CD14-positive monocyte (primary cell): ENCODE results near the gene GNG8. TPM values are rescaled to one million over a fixed set of nuclear protein-coding genes. Genes with fewer than 3 reads are reported as not detected.

ENCODE experiments used
- DNase-seq, 3 donors: peaks; one replicate each; pipeline ENCODE4 v3.0.0-alpha.2; 2011 to 2022
- H2AFZ ChIP-seq: 2 replicates; pipeline ENCODE4 v1.6.0; 2012; ENCODE audit warnings: mild to moderate bottlenecking, low read depth, low read length, inconsistent platforms; ENCODE audit not compliant: insufficient read depth, poor library complexity, severe bottlenecking
- H3K27ac ChIP-seq, 2 donors: 1 replicate in 1 of 2; 2 replicates in 1 of 2; pipeline ENCODE4 v1.5.1; 2012 to 2013; ENCODE audit warnings: low read length in 2 of 2, control low read depth in 1 of 2, inconsistent platforms in 1 of 2, low read depth in 1 of 2, mild to moderate bottlenecking in 1 of 2
- H3K27me3 ChIP-seq, 2 donors: one replicate each; pipeline versions ENCODE4 v1.6.0 to v1.6.1; 2011 to 2013; ENCODE audit warnings: low read length in 2 of 2; ENCODE audit not compliant: control insufficient read depth in 2 of 2, insufficient read depth in 2 of 2
- H3K36me3 ChIP-seq, 2 donors: replicated peaks in 1 of 2; 1 replicate in 1 of 2; 2 replicates in 1 of 2; pipeline versions ENCODE4 v1.5.1 to v1.6.1; 2012 to 2013; ENCODE audit warnings: low read length in 2 of 2, control low read depth in 1 of 2, inconsistent platforms in 1 of 2, mild to moderate bottlenecking in 1 of 2; ENCODE audit not compliant: insufficient read depth in 2 of 2, control insufficient read depth in 1 of 2
- H3K4me1 ChIP-seq, 2 donors: 1 replicate in 1 of 2; 2 replicates in 1 of 2; pipeline versions ENCODE4 v1.5.1 to v1.6.1; 2012 to 2013; ENCODE audit warnings: low read length in 2 of 2, control low read depth in 1 of 2, inconsistent platforms in 1 of 2, mild to moderate bottlenecking in 1 of 2, moderate library complexity in 1 of 2; ENCODE audit not compliant: insufficient read depth in 2 of 2, control insufficient read depth in 1 of 2
- H3K4me2 ChIP-seq: replicated peaks from 2 replicates; pipeline ENCODE3; 2012; ENCODE audit warnings: low read length, moderate library complexity, mild to moderate bottlenecking; ENCODE audit not compliant: poor library complexity, severe bottlenecking; ENCODE audit errors: extremely low read depth
- H3K4me3 ChIP-seq, 3 experiments: fragments of 200-600 bp in 1 of 3; sonication (generic) in 1 of 3; replicated peaks in 1 of 3; 1 replicate in 2 of 3; 2 replicates in 1 of 3; pipeline ENCODE4 v1.5.1; 2011 to 2013; ENCODE audit warnings: low read length in 3 of 3, mild to moderate bottlenecking in 3 of 3, control low read depth in 2 of 3, low read depth in 2 of 3, inconsistent platforms in 1 of 3, moderate library complexity in 1 of 3
- H3K79me2 ChIP-seq: 2 replicates; pipeline ENCODE4 v1.6.0; 2012; ENCODE audit warnings: mild to moderate bottlenecking, control low read depth, inconsistent platforms, low read length, moderate library complexity; ENCODE audit not compliant: insufficient read depth
- H3K9ac ChIP-seq: 2 replicates; pipeline ENCODE4 v1.6.0; 2017; ENCODE audit warnings: low read length, mild to moderate bottlenecking; ENCODE audit not compliant: insufficient read depth, poor library complexity, severe bottlenecking
- H3K9me3 ChIP-seq, 2 donors: replicated peaks in 1 of 2; 1 replicate in 1 of 2; 2 replicates in 1 of 2; pipeline versions ENCODE4 v1.5.1 to v1.6.1; 2012 to 2013; ENCODE audit warnings: low read length in 2 of 2, control low read depth in 1 of 2; ENCODE audit not compliant: control insufficient read depth in 1 of 2, insufficient read depth in 1 of 2
- H4K20me1 ChIP-seq: 2 replicates; pipeline ENCODE4 v1.6.0; 2012; ENCODE audit warnings: mild to moderate bottlenecking, low read length, control low read depth, moderate library complexity; ENCODE audit not compliant: insufficient read depth
- H3K27ac Mint-ChIP-seq, 7 donors: one replicate each; pipeline ENCODE4 v1.8.0; 2020; ENCODE audit warnings: mild to moderate bottlenecking in 7 of 7, mixed read lengths in 7 of 7, moderate library complexity in 6 of 7, inconsistent platforms in 2 of 7
- H3K27me3 Mint-ChIP-seq, 3 donors: one replicate each; pipeline ENCODE4 v1.8.0; 2021 to 2022; ENCODE audit warnings: low read depth in 3 of 3, mild to moderate bottlenecking in 3 of 3, mixed read lengths in 3 of 3, moderate library complexity in 3 of 3, inconsistent platforms in 1 of 3
- H3K36me3 Mint-ChIP-seq, 2 donors: one replicate each; pipeline ENCODE4 v1.8.0; 2020; ENCODE audit warnings: mixed read lengths in 2 of 2, inconsistent platforms in 1 of 2, mild to moderate bottlenecking in 1 of 2
- H3K4me1 Mint-ChIP-seq: one replicate; pipeline ENCODE4 v1.8.0; 2020; ENCODE audit warnings: mild to moderate bottlenecking, mixed read lengths
- H3K4me3 Mint-ChIP-seq, 2 donors: one replicate each; pipeline ENCODE4 v1.8.0; 2020; ENCODE audit warnings: mild to moderate bottlenecking in 2 of 2, mixed read lengths in 2 of 2, moderate library complexity in 1 of 2
- H3K9me3 Mint-ChIP-seq, 7 donors: one replicate each; pipeline ENCODE4 v1.8.0; 2020 to 2022; ENCODE audit warnings: mixed read lengths in 7 of 7, mild to moderate bottlenecking in 6 of 7, moderate library complexity in 6 of 7, inconsistent platforms in 2 of 7
- WGBS: methylation state at CpG from one replicate; pipeline ENCODE4 v1.1.5; 2013; ENCODE audit warnings: missing lambda C conversion rate; ENCODE audit not compliant: insufficient coverage; 5-methylcytosine and 5-hydroxymethylcytosine counted together
- intact Hi-C, 2 donors: fragments of 100-400 bp; cut with micrococcal nuclease; formaldehyde crosslinking; loops; one replicate each; pipeline versions ENCODE4 v1.15.0 to v1.15.1; 2023
- polyA plus RNA-seq, 3 donors: library from polyadenylated mRNA; depleted of rRNA in 1 of 3; unstranded in 2 of 3; stranded (reverse) in 1 of 3; fragments of 300-500 nt in 2 of 3; fragments of >200 nt in 1 of 3; fragmentation: Illumina TruSeq in 2 of 3; gene quantifications; 1 replicate in 2 of 3; 2 replicates in 1 of 3; pipeline ENCODE4 v1.2.3, GENCODE V29; 2012 to 2021
- TF ChIP-seq, protein P1 (sequence below): fragments of 200-600 bp; IDR thresholded peaks from one replicate; pipeline ENCODE4 v1.8.0; 2022; ENCODE audit warnings: antibody characterized with exemption, mild to moderate bottlenecking

The GNG8 gene
- polyA plus RNA-seq, 3 donors, result not detected

DNA sequence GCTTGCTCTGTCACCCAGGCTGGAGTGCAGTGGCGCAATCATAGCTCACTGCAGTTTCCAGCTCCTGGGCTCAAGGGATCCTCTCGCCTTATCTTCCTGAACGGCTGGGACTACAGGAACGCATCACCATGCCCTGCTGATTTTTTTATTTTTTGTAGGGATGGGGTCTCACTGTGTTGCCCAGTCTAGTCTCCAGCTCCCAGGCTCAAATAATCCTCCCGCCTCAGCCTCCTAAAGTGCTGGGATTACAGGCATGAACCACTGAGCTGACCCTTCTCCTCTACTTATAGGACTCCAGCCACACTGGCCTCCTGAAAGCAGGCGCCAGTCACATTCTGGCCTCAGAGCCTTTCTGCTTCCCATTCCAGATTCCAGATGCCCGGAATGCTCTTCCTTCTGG lies 14.4 kb upstream of the GNG8 start:
- no peak for DNase-seq
- Mint-ChIP-seq H3K4me3 (peak overlapping the region in 1 of 2 donors; percentile 89), H3K27ac (no peak overlapping the region), H3K27me3 (peaks cover 53 to 80% (median 70%) of the 10 kb centered on the region in 3 donors), H3K4me1 (peaks cover 11% of the 10 kb centered on the region), H3K36me3 (peaks cover 3 to 7% of the 10 kb centered on the region in 2 donors), H3K9me3 (peaks cover 6 to 28% (median 23%) of the 10 kb centered on the region in 7 donors)
- no peaks in the 10 kb centered on the region for H3K79me2 ChIP-seq
- 95% methylated on average over 3 of the region's 7 CpGs for WGBS
- H3K36me3 ChIP-seq, result no peaks in the 10 kb centered on the region
- intact Hi-C loops, result no loop called here
- H3K27ac ChIP-seq, result no peak overlapping the region
- H2AFZ ChIP-seq, result no peak overlapping the region
- peaks cover 9 to 12% of the 10 kb centered on the region in 2 donors for H3K4me1 ChIP-seq
- H4K20me1 ChIP-seq, result no peaks in the 10 kb centered on the region
- peaks cover 3 to 6% of the 10 kb centered on the region in 2 donors for H3K9me3 ChIP-seq
- H3K4me3 ChIP-seq, result no peak overlapping the region
- H3K4me2 ChIP-seq, result no peak overlapping the region
- no peak overlapping the region for H3K9ac ChIP-seq
- peaks cover 32 to 57% of the 10 kb centered on the region in 2 donors for H3K27me3 ChIP-seq
- TF ChIP-seq, protein P1, sequence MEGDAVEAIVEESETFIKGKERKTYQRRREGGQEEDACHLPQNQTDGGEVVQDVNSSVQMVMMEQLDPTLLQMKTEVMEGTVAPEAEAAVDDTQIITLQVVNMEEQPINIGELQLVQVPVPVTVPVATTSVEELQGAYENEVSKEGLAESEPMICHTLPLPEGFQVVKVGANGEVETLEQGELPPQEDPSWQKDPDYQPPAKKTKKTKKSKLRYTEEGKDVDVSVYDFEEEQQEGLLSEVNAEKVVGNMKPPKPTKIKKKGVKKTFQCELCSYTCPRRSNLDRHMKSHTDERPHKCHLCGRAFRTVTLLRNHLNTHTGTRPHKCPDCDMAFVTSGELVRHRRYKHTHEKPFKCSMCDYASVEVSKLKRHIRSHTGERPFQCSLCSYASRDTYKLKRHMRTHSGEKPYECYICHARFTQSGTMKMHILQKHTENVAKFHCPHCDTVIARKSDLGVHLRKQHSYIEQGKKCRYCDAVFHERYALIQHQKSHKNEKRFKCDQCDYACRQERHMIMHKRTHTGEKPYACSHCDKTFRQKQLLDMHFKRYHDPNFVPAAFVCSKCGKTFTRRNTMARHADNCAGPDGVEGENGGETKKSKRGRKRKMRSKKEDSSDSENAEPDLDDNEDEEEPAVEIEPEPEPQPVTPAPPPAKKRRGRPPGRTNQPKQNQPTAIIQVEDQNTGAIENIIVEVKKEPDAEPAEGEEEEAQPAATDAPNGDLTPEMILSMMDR, result no peak

DNA sequence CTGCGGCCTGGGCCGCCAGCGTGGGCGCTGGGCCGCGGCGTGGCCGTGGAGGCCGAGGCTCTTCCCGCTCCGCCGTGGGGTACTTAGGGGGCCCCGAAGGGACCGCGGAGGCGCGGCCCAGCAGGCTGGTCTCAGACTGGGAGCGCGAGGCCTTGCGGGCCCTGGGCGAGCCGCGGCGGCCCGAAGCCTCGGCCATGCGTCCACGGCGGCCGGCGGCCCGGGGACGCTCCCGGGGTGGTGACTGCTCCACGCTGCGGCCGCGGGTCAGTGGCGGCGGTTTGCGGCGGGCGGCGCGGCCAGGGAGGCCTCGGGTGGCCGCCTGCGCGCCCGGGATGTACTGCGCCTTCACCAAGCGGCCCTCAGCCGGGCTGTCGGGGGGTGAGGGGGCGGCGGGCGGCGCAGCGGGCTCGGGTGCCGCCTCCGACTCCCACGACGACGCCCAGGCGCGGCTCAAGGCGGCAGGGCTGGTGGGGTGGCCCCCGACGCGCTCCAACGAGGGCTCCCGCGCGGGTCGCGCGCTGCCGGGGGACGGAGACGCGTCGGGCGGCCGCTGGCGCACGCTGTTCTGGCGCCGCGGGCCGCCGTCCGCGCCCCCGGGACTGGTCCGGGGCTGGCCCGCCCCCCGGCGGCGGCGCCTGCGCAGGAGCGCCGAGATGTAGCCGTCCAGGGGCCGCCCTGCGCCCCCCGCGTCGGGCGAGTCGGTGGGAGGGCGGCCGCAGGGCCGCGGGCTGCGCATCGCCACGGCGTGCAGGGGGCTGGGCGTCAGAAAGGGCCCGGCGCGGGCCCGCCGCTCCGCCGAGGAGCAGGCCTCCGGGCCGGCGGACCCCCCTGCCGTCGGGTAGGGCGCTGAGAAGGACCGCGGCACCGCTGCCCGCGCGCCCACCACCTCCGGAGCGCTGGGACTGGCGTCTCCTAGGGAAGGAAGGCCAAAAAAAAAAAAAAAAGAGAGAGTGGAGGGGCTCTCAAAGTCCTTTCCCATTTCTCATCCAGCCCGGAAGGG lies 13.3 kb upstream of the GNG8 start:
- Histone ChIP-seq H3K4me2 (no peak overlapping the region), H3K9me3 (peaks cover 3 to 6% of the 10 kb centered on the region in 2 donors), H4K20me1 (no peaks in the 10 kb centered on the region), H3K79me2 (no peaks in the 10 kb centered on the region), H3K4me1 (peaks cover 9 to 12% of the 10 kb centered on the region in 2 donors), H3K36me3 (no peaks in the 10 kb centered on the region), H3K27me3 (peaks cover 35 to 56% of the 10 kb centered on the region in 2 donors), H3K9ac (no peak overlapping the region), H3K4me3 (no peak overlapping the region), H2AFZ (no peak overlapping the region), H3K27ac (no peak overlapping the region)
- intact Hi-C loops, result no loop called here
- peak overlapping the region in 1 of 2 donors; percentile 89 for H3K4me3 Mint-ChIP-seq
- TF ChIP-seq, protein P1, result no peak
- peaks cover 3 to 7% of the 10 kb centered on the region in 2 donors for H3K36me3 Mint-ChIP-seq
- WGBS, result 18% methylated on average over 134 of the region's 144 CpGs
- peaks cover 63 to 80% (median 74%) of the 10 kb centered on the region in 3 donors for H3K27me3 Mint-ChIP-seq
- no peak for DNase-seq
- H3K4me1 Mint-ChIP-seq, result peaks cover 9% of the 10 kb centered on the region
- H3K9me3 Mint-ChIP-seq, result peaks cover 6 to 28% (median 23%) of the 10 kb centered on the region in 7 donors
- H3K27ac Mint-ChIP-seq, result no peak overlapping the region
